ENCODE results near the gene TRIM56.

- TF ChIP-seq CTCF (IDR thresholded peaks at IDR 0.05 in 4 of 5, conservative IDR thresholded peaks at IDR 0.05 in 1 of 5), result no peak
- TF ChIP-seq POLR2A (IDR thresholded peaks at IDR 0.05), result no peak
Measured at GRCh38 chr7:101115215-101115614, 29.9 kb downstream of the TRIM56 start.

Data from gastrocnemius medialis (tissue), 4 donors.